ENCODE results near the gene LRRC4C.

DNA sequence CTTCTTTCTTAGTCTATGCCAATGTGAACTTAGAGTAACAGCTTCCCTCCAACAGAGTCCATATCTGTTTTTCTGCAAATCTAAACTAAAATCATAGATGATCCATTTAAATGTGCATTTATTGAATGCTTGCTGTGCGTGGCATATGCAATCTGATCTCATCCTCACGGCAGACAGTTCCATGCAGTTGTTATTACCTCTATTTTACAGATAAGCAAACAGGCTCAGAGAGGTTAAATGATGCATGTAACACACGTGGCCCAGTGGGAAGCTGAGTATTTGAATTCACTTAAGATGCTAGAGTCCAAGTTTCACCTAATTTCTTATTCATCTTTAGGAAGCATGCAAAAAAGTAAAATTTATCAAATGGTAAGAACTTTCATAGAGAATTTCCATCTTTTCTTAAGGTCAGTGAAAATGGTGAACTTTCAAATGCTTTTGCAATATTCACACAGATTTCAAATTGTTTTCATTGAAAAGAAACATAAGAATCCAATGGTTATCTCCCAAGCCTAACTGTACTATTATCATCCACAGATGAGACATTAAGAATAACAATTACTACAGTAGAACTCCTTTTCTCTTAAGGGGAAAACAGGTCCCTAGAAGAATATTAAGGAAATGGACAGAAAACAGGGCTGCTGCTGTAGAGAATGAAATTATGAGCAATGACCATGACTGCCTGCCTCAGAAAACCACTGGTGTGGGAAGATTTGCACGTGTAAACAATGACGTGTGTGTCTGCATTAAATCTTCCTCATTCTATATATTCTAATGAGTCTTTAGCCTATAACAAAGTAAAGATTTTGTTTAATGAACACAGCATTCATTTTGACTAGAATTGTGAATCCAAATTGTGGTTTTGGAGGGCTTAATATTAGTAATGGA, 1171.3 kb downstream of the LRRC4C start:
- TF ChIP-seq POLR2AphosphoS5 (IDR thresholded peaks at IDR 0.05; ENCODE audit: low read depth, low read length) (no peak), REST (IDR thresholded peaks at IDR 0.05; ENCODE audit: insufficient read depth in 1 of 2, low read depth in 2 of 2, low read length in 1 of 2) (no peak), TCF7L2 (IDR thresholded peaks at IDR 0.05; ENCODE audit: low read depth, low read length) (no peak)
- TF ChIP-seq, protein P1, sequence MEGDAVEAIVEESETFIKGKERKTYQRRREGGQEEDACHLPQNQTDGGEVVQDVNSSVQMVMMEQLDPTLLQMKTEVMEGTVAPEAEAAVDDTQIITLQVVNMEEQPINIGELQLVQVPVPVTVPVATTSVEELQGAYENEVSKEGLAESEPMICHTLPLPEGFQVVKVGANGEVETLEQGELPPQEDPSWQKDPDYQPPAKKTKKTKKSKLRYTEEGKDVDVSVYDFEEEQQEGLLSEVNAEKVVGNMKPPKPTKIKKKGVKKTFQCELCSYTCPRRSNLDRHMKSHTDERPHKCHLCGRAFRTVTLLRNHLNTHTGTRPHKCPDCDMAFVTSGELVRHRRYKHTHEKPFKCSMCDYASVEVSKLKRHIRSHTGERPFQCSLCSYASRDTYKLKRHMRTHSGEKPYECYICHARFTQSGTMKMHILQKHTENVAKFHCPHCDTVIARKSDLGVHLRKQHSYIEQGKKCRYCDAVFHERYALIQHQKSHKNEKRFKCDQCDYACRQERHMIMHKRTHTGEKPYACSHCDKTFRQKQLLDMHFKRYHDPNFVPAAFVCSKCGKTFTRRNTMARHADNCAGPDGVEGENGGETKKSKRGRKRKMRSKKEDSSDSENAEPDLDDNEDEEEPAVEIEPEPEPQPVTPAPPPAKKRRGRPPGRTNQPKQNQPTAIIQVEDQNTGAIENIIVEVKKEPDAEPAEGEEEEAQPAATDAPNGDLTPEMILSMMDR (IDR thresholded peaks at IDR 0.05) = no peak

All from Panc1 (cell line).